Prostate gland (tissue), 2 donors: Measurements from ENCODE around the gene ARPIN. TPM values are rescaled to one million over a fixed set of nuclear protein-coding genes. Genes with fewer than 3 reads are reported as not detected.

Source experiments
- DNase-seq: peaks from one replicate; pipeline ENCODE4 v3.0.0-alpha.2; 2019; ENCODE audit warnings: low spot score
- H3K27ac ChIP-seq, 2 donors: fragments of 200-600 bp; sonication (generic); 2 replicates each; pipeline ENCODE4 v1.5.1; 2017 to 2019
- H3K27me3 ChIP-seq: fragments of 200-600 bp; sonication (generic); replicated peaks from 2 replicates; pipeline ENCODE4 v1.5.1; 2019; ENCODE audit not compliant: insufficient read depth
- H3K36me3 ChIP-seq, 2 donors: fragments of 200-600 bp; sonication (generic); 1 replicate in 1 of 2; 2 replicates in 1 of 2; pipeline versions ENCODE4 v1.5.1 to v1.8.1; 2017 to 2019
- H3K4me1 ChIP-seq: fragments of 200-600 bp; sonication (generic); replicated peaks from 2 replicates; pipeline ENCODE4 v1.5.1; 2019
- H3K4me3 ChIP-seq, 2 donors: fragments of 200-600 bp; sonication (generic); 2 replicates each; pipeline ENCODE4 v1.5.1; 2017 to 2019
- H3K9me3 ChIP-seq: fragments of 200-600 bp; sonication (generic); 2 replicates; pipeline ENCODE4 v1.5.1; 2017
- POLR2A ChIP-seq: fragments of 450-650 bp; IDR thresholded peaks from one replicate; pipeline ENCODE4 v1.6.1; 2016; ENCODE audit warnings: antibody characterized with exemption, mild to moderate bottlenecking
- POLR2AphosphoS5 ChIP-seq: sonication (generic); formaldehyde crosslinking; IDR thresholded peaks from one replicate; pipeline ENCODE4 v1.6.1; 2017; ENCODE audit warnings: antibody characterized with exemption
- WGBS: methylation state at CpG from one replicate; pipeline ENCODE4 v1.1.5; 2018; 5-methylcytosine and 5-hydroxymethylcytosine counted together
- intact Hi-C: fragments of 100-400 bp; cut with DNase I; formaldehyde crosslinking; loops from one replicate; pipeline ENCODE4 v1.14.2; 2022
- total RNA-seq, 2 donors: library from RNA; depleted of rRNA; stranded (reverse); fragments of >200 nt; gene quantifications; one replicate each; pipeline ENCODE4 v1.1.0, GENCODE V29; 2016
- TF ChIP-seq, protein P1 (sequence below), 4 experiments: fragments of 200-600 bp in 2 of 4; fragments of 450-650 bp in 2 of 4; sonication (generic) in 2 of 4; IDR thresholded peaks; 1 replicate in 3 of 4; 2 replicates in 1 of 4; pipeline ENCODE4 v1.5.1; 2016 to 2019; ENCODE audit warnings: antibody characterized with exemption in 4 of 4, mild to moderate bottlenecking in 2 of 4, moderate library complexity in 2 of 4

Gene ARPIN
- total RNA-seq, 2 donors from 2014 or later = 18.7 to 39.5 TPM

DNA sequence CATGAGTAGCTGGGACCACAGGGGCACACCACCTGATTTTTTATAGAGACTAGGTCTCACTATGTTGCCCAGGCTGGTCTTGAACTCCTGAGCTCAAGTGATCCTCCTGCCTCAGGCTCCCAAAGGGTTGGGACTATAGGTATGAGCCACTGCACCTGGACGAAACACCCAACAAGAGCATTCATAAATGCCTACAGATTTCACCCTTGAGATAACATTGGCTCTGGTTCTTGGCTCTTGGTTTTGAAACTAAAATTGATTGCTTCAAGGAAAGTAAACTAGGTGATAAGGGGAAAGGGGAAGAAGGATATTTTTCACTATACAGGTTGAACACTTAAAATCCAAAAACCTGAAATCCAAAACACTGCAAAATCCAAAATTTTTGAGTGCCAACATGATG is 29.2 kb downstream of the ARPIN start:
- Histone ChIP-seq H3K4me3 (no peak overlapping the region), H3K27ac (no peak overlapping the region), H3K4me1 (no peaks in the 10 kb centered on the region), H3K9me3 (no peaks in the 10 kb centered on the region), H3K27me3 (no peaks in the 10 kb centered on the region), H3K36me3 (no peaks in the 10 kb centered on the region)
- DNase-seq = no peak
- TF ChIP-seq, protein P1, sequence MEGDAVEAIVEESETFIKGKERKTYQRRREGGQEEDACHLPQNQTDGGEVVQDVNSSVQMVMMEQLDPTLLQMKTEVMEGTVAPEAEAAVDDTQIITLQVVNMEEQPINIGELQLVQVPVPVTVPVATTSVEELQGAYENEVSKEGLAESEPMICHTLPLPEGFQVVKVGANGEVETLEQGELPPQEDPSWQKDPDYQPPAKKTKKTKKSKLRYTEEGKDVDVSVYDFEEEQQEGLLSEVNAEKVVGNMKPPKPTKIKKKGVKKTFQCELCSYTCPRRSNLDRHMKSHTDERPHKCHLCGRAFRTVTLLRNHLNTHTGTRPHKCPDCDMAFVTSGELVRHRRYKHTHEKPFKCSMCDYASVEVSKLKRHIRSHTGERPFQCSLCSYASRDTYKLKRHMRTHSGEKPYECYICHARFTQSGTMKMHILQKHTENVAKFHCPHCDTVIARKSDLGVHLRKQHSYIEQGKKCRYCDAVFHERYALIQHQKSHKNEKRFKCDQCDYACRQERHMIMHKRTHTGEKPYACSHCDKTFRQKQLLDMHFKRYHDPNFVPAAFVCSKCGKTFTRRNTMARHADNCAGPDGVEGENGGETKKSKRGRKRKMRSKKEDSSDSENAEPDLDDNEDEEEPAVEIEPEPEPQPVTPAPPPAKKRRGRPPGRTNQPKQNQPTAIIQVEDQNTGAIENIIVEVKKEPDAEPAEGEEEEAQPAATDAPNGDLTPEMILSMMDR (IDR thresholded peaks at IDR 0.05) = no peak
- TF ChIP-seq POLR2A (no peak), POLR2AphosphoS5 (no peak)
- intact Hi-C loops = no loop called here
- 84% methylated on average over 1 of the region's 1 CpG for WGBS

DNA sequence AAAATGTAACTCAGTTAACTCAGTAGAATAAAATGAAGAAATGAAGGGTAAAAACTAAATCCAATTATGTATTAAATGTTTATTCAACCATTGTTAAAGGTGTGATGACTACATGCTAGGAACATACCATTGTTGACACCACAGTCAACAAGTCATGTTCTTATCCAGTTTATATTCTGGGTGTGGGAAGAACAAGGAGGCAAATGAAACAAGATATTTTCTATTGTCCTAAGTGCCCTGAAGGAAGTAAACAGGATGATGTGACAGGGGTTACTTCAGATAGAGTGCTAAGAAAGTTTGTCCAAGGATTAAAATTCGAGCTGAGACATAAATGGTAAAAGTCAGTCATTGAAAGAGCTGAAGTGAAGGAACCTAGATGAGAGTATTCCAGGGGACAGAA is 32.0 kb downstream of the ARPIN start:
- 33% methylated on average over 1 of the region's 1 CpG for WGBS
- H3K27me3 ChIP-seq = no peaks in the 10 kb centered on the region
- DNase-seq = no peak
- no peaks in the 10 kb centered on the region for H3K36me3 ChIP-seq
- intact Hi-C loops = no loop called here
- TF ChIP-seq, protein P1 (IDR thresholded peaks at IDR 0.05) = no peak
- TF ChIP-seq POLR2A (no peak), POLR2AphosphoS5 (no peak)
- no peaks in the 10 kb centered on the region for H3K9me3 ChIP-seq
- no peaks in the 10 kb centered on the region for H3K4me1 ChIP-seq
- H3K27ac ChIP-seq = no peak overlapping the region
- no peak overlapping the region for H3K4me3 ChIP-seq

DNA sequence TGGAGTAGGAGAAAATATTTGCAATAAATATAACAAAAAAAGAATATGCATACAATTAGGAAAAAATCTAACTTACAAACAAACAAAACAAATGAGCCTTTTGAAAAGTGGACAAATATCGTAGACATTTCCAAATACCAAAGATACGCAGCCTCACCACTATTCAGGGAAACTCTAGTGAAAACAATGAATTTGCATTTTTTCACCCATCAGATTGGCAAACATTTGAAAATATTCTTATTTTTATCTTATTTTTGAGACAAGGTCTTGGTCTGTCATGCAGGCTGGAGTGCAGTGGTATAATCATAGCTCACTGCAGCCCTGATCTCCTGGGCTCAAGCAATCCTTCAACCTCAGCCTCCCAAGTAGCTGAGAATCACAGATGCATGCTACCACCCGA is 34.4 kb downstream of the ARPIN start:
- no peak for TF ChIP-seq POLR2AphosphoS5
- TF ChIP-seq POLR2A = no peak
- TF ChIP-seq, protein P1 (IDR thresholded peaks at IDR 0.05) = no peak
- H3K9me3 ChIP-seq = no peaks in the 10 kb centered on the region
- H3K4me3 ChIP-seq = no peak overlapping the region
- no peaks in the 10 kb centered on the region for H3K27me3 ChIP-seq
- no peaks in the 10 kb centered on the region for H3K4me1 ChIP-seq
- DNase-seq = no peak
- H3K36me3 ChIP-seq = no peaks in the 10 kb centered on the region
- no peak overlapping the region for H3K27ac ChIP-seq
- 79% methylated on average over 3 of the region's 3 CpGs for WGBS
- intact Hi-C loops = no loop called here

DNA sequence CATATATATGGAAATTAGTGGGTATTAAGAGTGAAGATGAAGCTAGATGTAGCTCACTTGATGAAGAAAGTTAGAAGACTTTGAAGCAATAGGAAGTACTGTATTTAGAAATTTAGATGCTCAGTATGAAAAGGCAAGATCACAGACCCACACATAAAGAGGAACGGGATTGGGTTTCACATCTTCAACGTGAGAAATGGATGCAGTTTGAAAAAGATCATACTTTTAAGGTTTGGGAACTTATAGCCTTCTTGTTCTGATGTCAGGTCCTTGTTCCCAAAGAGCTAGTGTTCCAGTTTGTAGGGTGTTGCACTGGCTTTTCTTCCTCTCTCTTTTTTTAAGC is 35.7 kb downstream of the ARPIN start:
- Histone ChIP-seq H3K4me1 (no peaks in the 10 kb centered on the region), H3K36me3 (no peaks in the 10 kb centered on the region), H3K9me3 (no peaks in the 10 kb centered on the region), H3K27me3 (no peaks in the 10 kb centered on the region), H3K27ac (no peak overlapping the region), H3K4me3 (no peak overlapping the region)
- intact Hi-C loops = no loop called here
- no peak for TF ChIP-seq POLR2A
- TF ChIP-seq POLR2AphosphoS5 = no peak
- TF ChIP-seq, protein P1 (IDR thresholded peaks at IDR 0.05) = no peak
- DNase-seq = no peak
- 84% methylated on average over 2 of the region's 2 CpGs for WGBS

DNA sequence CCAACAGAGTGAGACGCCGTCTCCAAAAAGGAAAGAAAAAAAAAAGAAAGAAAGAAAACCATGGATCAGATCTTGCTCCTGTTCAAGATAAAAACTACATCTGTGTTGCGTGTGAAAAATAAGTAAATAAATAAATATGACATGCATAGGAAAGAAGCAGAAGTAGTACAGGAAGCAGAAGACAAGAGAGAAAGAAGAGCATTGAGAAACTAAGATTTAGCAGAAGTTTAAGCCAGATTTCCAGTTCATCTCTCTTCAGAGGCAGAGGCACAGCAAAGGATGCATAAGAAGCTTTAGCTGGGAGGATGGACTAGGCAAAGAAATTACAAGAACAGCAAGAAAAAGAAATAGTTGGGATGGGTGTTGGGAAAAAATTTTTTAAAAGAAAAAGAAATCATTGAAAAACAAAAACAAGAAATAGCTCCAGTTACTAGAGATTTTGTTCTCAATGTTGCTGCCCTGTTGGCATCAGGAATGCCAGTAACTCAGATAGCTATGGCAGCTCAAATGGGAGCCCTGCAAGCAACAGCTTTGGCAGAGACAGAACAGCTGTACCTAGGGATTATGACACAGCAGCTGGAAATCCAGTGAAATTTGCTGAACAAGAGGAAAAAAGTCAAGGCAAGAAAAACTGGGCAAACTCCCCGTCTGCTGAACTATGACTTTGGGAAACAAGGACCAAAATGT is 36.2 kb downstream of the ARPIN start:
- DNase-seq = no peak
- intact Hi-C loops = no loop called here
- Histone ChIP-seq H3K36me3 (no peaks in the 10 kb centered on the region), H3K27me3 (no peaks in the 10 kb centered on the region), H3K4me3 (no peak overlapping the region), H3K27ac (no peak overlapping the region), H3K9me3 (no peaks in the 10 kb centered on the region), H3K4me1 (no peaks in the 10 kb centered on the region)
- 85% methylated on average over 4 of the region's 4 CpGs for WGBS
- no peak for TF ChIP-seq POLR2A
- TF ChIP-seq POLR2AphosphoS5 = no peak
- TF ChIP-seq, protein P1 (IDR thresholded peaks at IDR 0.05) = no peak
